Astrocyte (in vitro differentiated cells and primary cell): ENCODE data around the gene SH3BP5. TPM values are rescaled to one million over a fixed set of nuclear protein-coding genes. Genes with fewer than 3 reads are reported as not detected.

ENCODE experiments used
- DNase-seq: peaks from one replicate; pipeline ENCODE4 v3.0.0-alpha.2; 2010; ENCODE audit warnings: low read depth
- FAIRE-seq: peaks from 2 replicates; lab custom pipeline; 2011; peaks lifted over from hg19 to GRCh38; lab: Jason Lieb, UNC
- H2AFZ ChIP-seq: 2 replicates; pipeline ENCODE4 v1.6.0; 2012; ENCODE audit warnings: low read depth, low read length, inconsistent platforms
- H3K27ac ChIP-seq: 2 replicates; pipeline ENCODE4 v1.5.1; 2011; ENCODE audit warnings: low read depth, low read length, inconsistent platforms
- H3K27me3 ChIP-seq: 2 replicates; pipeline ENCODE4 v1.6.0; 2011; ENCODE audit warnings: low read length, inconsistent platforms; ENCODE audit not compliant: insufficient read depth
- H3K36me3 ChIP-seq: 2 replicates; pipeline ENCODE4 v1.5.1; 2011; ENCODE audit warnings: low read length, inconsistent platforms; ENCODE audit not compliant: insufficient read depth
- H3K4me1 ChIP-seq: 2 replicates; pipeline ENCODE4 v1.5.1; 2011; ENCODE audit warnings: low read length, inconsistent platforms; ENCODE audit not compliant: insufficient read depth
- H3K4me2 ChIP-seq: 2 replicates; pipeline ENCODE4 v1.6.0; 2012; ENCODE audit warnings: low read length, inconsistent platforms
- H3K4me3 ChIP-seq: 2 replicates; pipeline ENCODE4 v1.5.1; 2011; ENCODE audit warnings: low read depth, mild to moderate bottlenecking, low read length, inconsistent platforms; ENCODE audit not compliant: insufficient read depth
- H3K79me2 ChIP-seq: 2 replicates; pipeline ENCODE4 v1.6.0; 2012; ENCODE audit warnings: mild to moderate bottlenecking, low read length, inconsistent platforms; ENCODE audit not compliant: insufficient read depth
- H3K9ac ChIP-seq: 2 replicates; pipeline ENCODE4 v1.6.0; 2012; ENCODE audit warnings: mild to moderate bottlenecking, low read length, inconsistent platforms
- H3K9me3 ChIP-seq: 2 replicates; pipeline ENCODE4 v1.5.1; 2012; ENCODE audit warnings: low read depth, mild to moderate bottlenecking, low read length, inconsistent platforms; ENCODE audit not compliant: insufficient read depth
- H4K20me1 ChIP-seq: 2 replicates; pipeline ENCODE4 v1.6.0; 2012; ENCODE audit warnings: low read length, inconsistent platforms; ENCODE audit not compliant: insufficient read depth
- H3K27ac Mint-ChIP-seq: one replicate; pipeline ENCODE4 v1.8.0; 2021; ENCODE audit warnings: mild to moderate bottlenecking, mixed read lengths; ENCODE audit not compliant: unreplicated experiment
- H3K27me3 Mint-ChIP-seq: one replicate; pipeline ENCODE4 v1.8.0; 2021; ENCODE audit warnings: low read depth, mixed read lengths; ENCODE audit not compliant: unreplicated experiment
- H3K36me3 Mint-ChIP-seq: one replicate; pipeline ENCODE4 v1.8.0; 2021; ENCODE audit warnings: low read depth, mixed read lengths; ENCODE audit not compliant: unreplicated experiment
- H3K4me1 Mint-ChIP-seq: one replicate; pipeline ENCODE4 v1.8.0; 2021; ENCODE audit warnings: low read depth, mixed read lengths; ENCODE audit not compliant: unreplicated experiment
- H3K4me3 Mint-ChIP-seq: one replicate; pipeline ENCODE4 v1.8.0; 2021; ENCODE audit warnings: mild to moderate bottlenecking, moderate library complexity, mixed read lengths; ENCODE audit not compliant: unreplicated experiment
- H3K9me3 Mint-ChIP-seq: one replicate; pipeline ENCODE4 v1.8.0; 2021; ENCODE audit warnings: mild to moderate bottlenecking, mixed read lengths; ENCODE audit not compliant: unreplicated experiment
- EZH2 ChIP-seq: IDR thresholded peaks from 2 replicates; pipeline ENCODE4 v1.6.1; 2012; ENCODE audit warnings: mild to moderate bottlenecking, low read length, inconsistent platforms; ENCODE audit not compliant: insufficient read depth
- total RNA-seq: library from RNA; stranded (reverse); gene quantifications from 2 replicates; pipeline ENCODE4 v1.2.1, GENCODE V29; 2021
- TF ChIP-seq, protein P1 (sequence below): IDR thresholded peaks from 2 replicates; pipeline ENCODE4 v1.5.1; 2011; ENCODE audit warnings: low read depth, mild to moderate bottlenecking, inconsistent platforms, low read length, moderate library complexity; ENCODE audit not compliant: insufficient read depth

Gene SH3BP5
- total RNA-seq, 1 donor from 2014 or later = 25.2 TPM

- Mint-ChIP-seq H3K36me3 (peaks cover 29% of the 10 kb centered on the region), H3K4me1 (no peaks in the 10 kb centered on the region), H3K27me3 (no peaks in the 10 kb centered on the region), H3K4me3 (no peak overlapping the region), H3K27ac (no peak overlapping the region), H3K9me3 (no peaks in the 10 kb centered on the region)
- H3K4me2 ChIP-seq = no peak overlapping the region
- no peak for FAIRE-seq
- H3K9me3 ChIP-seq = no peaks in the 10 kb centered on the region
- H3K4me3 ChIP-seq = no peak overlapping the region
- H4K20me1 ChIP-seq = peaks cover 25% of the 10 kb centered on the region
- no peak overlapping the region for H3K27ac ChIP-seq
- no peak overlapping the region for H3K9ac ChIP-seq
- peaks cover 25% of the 10 kb centered on the region for H3K36me3 ChIP-seq
- no peaks in the 10 kb centered on the region for H3K27me3 ChIP-seq
- peaks cover 7% of the 10 kb centered on the region for H3K79me2 ChIP-seq
- H3K4me1 ChIP-seq = no peaks in the 10 kb centered on the region
- no peak overlapping the region for H2AFZ ChIP-seq
- no peak for DNase-seq
- no peak for TF ChIP-seq EZH2
- TF ChIP-seq, protein P1, sequence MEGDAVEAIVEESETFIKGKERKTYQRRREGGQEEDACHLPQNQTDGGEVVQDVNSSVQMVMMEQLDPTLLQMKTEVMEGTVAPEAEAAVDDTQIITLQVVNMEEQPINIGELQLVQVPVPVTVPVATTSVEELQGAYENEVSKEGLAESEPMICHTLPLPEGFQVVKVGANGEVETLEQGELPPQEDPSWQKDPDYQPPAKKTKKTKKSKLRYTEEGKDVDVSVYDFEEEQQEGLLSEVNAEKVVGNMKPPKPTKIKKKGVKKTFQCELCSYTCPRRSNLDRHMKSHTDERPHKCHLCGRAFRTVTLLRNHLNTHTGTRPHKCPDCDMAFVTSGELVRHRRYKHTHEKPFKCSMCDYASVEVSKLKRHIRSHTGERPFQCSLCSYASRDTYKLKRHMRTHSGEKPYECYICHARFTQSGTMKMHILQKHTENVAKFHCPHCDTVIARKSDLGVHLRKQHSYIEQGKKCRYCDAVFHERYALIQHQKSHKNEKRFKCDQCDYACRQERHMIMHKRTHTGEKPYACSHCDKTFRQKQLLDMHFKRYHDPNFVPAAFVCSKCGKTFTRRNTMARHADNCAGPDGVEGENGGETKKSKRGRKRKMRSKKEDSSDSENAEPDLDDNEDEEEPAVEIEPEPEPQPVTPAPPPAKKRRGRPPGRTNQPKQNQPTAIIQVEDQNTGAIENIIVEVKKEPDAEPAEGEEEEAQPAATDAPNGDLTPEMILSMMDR = no peak
Measured at GRCh38 chr3:15262021-15262420, 70.4 kb downstream of the SH3BP5 start.

GRCh38 chr3:15261274-15261673 is 71.1 kb downstream of the SH3BP5 start:
- Mint-ChIP-seq H3K4me1 (no peaks in the 10 kb centered on the region), H3K27me3 (no peaks in the 10 kb centered on the region), H3K9me3 (no peaks in the 10 kb centered on the region), H3K4me3 (no peak overlapping the region), H3K36me3 (peaks cover 29% of the 10 kb centered on the region), H3K27ac (no peak overlapping the region)
- no peak overlapping the region for H2AFZ ChIP-seq
- H3K27me3 ChIP-seq = no peaks in the 10 kb centered on the region
- peaks cover 29% of the 10 kb centered on the region for H3K36me3 ChIP-seq
- no peak overlapping the region for H3K4me2 ChIP-seq
- H4K20me1 ChIP-seq = peaks cover 25% of the 10 kb centered on the region
- H3K79me2 ChIP-seq = peaks cover 7% of the 10 kb centered on the region
- no peak overlapping the region for H3K27ac ChIP-seq
- H3K9me3 ChIP-seq = no peaks in the 10 kb centered on the region
- no peak overlapping the region for H3K9ac ChIP-seq
- no peak overlapping the region for H3K4me3 ChIP-seq
- no peaks in the 10 kb centered on the region for H3K4me1 ChIP-seq
- no peak for TF ChIP-seq EZH2
- TF ChIP-seq, protein P1 = no peak
- FAIRE-seq (no peak), DNase-seq (no peak)

GRCh38 chr3:15260531-15260930 is 71.9 kb downstream of the SH3BP5 start:
- peaks cover 27% of the 10 kb centered on the region for H3K36me3 Mint-ChIP-seq
- Histone ChIP-seq H3K27ac (no peak overlapping the region), H4K20me1 (peaks cover 25% of the 10 kb centered on the region), H3K4me3 (no peak overlapping the region), H3K27me3 (no peaks in the 10 kb centered on the region), H3K4me1 (no peaks in the 10 kb centered on the region), H3K36me3 (peaks cover 37% of the 10 kb centered on the region), H3K9ac (no peak overlapping the region), H3K4me2 (no peak overlapping the region), H3K9me3 (no peaks in the 10 kb centered on the region), H3K79me2 (peaks cover 3% of the 10 kb centered on the region), H2AFZ (no peak overlapping the region)
- H3K27ac Mint-ChIP-seq = no peak overlapping the region
- FAIRE-seq (no peak), DNase-seq (no peak)
- no peak for TF ChIP-seq EZH2
- no peaks in the 10 kb centered on the region for H3K9me3 Mint-ChIP-seq
- no peaks in the 10 kb centered on the region for H3K27me3 Mint-ChIP-seq
- no peaks in the 10 kb centered on the region for H3K4me1 Mint-ChIP-seq
- H3K4me3 Mint-ChIP-seq = no peak overlapping the region
